AG04450 (cell line): ENCODE measurements around the gene ARHGEF4. TPM values are rescaled to one million over a fixed set of nuclear protein-coding genes. Genes with fewer than 3 reads are reported as not detected.

Experiments used
- CTCF ChIA-PET: fragments of 300-600, 350-600 bp; formaldehyde crosslinking; extraction: SDS; loops from one replicate; lab custom pipeline; 2022; ENCODE audit warnings: antibody characterized with exemption, inconsistent platforms; lab: Charles Lee
- POLR2A ChIA-PET: fragments of 350-600 bp; formaldehyde crosslinking; extraction: SDS; loops from one replicate; lab custom pipeline; 2021; ENCODE audit warnings: antibody characterized with exemption, inconsistent platforms; lab: Yijun Ruan, JAX
- DNase-seq: peaks from one replicate; pipeline ENCODE4 v3.0.0-alpha.2; 2011; ENCODE audit warnings: low read depth, low spot score
- H3K27ac ChIP-seq: one replicate; pipeline ENCODE4 v1.5.1; 2012; ENCODE audit warnings: low read depth, low read length, control low read depth
- H3K27me3 ChIP-seq: one replicate; pipeline ENCODE4 v1.6.0; 2012; ENCODE audit warnings: low read length; ENCODE audit not compliant: control insufficient read depth, insufficient read depth
- H3K4me3 ChIP-seq: 2 replicates; pipeline ENCODE4 v1.5.1; 2011; ENCODE audit warnings: mild to moderate bottlenecking, low read depth, low read length, control low read depth
- H3K9me3 ChIP-seq: 2 replicates; pipeline ENCODE4 v1.5.1; 2012; ENCODE audit warnings: low read length; ENCODE audit not compliant: control insufficient read depth, insufficient read depth
- polyA plus RNA-seq: library from polyadenylated mRNA; depleted of rRNA; stranded (reverse); fragments of >200 nt; gene quantifications from 2 replicates; pipeline ENCODE4 v1.2.3, GENCODE V29; 2011
- TF ChIP-seq, protein P1 (sequence below): IDR thresholded peaks from 2 replicates; pipeline ENCODE4 v1.5.1; 2011; ENCODE audit warnings: low read depth, low read length, control low read depth, inconsistent platforms

Gene ARHGEF4
- polyA plus RNA-seq, 1 experiment, result 0.95 TPM

GRCh38 chr2:131014141-131014540 lies 177.4 kb downstream of the ARHGEF4 start:
- no peaks in the 10 kb centered on the region for H3K9me3 ChIP-seq
- no peak for DNase-seq
- H3K4me3 ChIP-seq, result no peak overlapping the region
- peaks cover 10% of the 10 kb centered on the region for H3K27me3 ChIP-seq
- ChIA-PET POLR2A (no interaction called here), CTCF (no interaction called here)
- H3K27ac ChIP-seq, result no peak overlapping the region
- TF ChIP-seq, protein P1, sequence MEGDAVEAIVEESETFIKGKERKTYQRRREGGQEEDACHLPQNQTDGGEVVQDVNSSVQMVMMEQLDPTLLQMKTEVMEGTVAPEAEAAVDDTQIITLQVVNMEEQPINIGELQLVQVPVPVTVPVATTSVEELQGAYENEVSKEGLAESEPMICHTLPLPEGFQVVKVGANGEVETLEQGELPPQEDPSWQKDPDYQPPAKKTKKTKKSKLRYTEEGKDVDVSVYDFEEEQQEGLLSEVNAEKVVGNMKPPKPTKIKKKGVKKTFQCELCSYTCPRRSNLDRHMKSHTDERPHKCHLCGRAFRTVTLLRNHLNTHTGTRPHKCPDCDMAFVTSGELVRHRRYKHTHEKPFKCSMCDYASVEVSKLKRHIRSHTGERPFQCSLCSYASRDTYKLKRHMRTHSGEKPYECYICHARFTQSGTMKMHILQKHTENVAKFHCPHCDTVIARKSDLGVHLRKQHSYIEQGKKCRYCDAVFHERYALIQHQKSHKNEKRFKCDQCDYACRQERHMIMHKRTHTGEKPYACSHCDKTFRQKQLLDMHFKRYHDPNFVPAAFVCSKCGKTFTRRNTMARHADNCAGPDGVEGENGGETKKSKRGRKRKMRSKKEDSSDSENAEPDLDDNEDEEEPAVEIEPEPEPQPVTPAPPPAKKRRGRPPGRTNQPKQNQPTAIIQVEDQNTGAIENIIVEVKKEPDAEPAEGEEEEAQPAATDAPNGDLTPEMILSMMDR, result no peak

DNA sequence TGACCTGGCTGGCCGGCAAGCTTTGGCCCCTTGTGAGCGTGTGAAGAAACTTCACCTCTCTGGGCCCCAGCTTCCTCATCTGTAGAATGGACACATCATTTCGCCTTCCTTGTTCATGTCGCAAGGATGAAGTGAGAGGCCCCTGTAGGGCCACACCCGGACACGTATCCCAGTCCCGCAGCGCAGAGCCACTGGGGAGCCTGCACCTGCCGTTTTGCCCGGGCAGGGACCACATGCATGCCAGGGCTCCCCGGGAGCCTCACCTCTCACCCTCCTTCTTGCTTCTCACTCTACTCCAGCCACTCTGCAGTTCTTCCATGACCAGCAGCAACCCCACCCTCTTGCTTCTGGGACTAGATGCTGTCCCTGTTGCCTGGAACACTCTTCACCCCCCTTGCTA lies 179.1 kb downstream of the ARHGEF4 start:
- H3K27me3 ChIP-seq, result peaks cover 7% of the 10 kb centered on the region
- DNase-seq, result no peak
- no peak overlapping the region for H3K4me3 ChIP-seq
- no peak overlapping the region for H3K27ac ChIP-seq
- CTCF ChIA-PET, result no interaction called here
- POLR2A ChIA-PET, result no interaction called here
- TF ChIP-seq, protein P1, result no peak
- H3K9me3 ChIP-seq, result no peaks in the 10 kb centered on the region

DNA sequence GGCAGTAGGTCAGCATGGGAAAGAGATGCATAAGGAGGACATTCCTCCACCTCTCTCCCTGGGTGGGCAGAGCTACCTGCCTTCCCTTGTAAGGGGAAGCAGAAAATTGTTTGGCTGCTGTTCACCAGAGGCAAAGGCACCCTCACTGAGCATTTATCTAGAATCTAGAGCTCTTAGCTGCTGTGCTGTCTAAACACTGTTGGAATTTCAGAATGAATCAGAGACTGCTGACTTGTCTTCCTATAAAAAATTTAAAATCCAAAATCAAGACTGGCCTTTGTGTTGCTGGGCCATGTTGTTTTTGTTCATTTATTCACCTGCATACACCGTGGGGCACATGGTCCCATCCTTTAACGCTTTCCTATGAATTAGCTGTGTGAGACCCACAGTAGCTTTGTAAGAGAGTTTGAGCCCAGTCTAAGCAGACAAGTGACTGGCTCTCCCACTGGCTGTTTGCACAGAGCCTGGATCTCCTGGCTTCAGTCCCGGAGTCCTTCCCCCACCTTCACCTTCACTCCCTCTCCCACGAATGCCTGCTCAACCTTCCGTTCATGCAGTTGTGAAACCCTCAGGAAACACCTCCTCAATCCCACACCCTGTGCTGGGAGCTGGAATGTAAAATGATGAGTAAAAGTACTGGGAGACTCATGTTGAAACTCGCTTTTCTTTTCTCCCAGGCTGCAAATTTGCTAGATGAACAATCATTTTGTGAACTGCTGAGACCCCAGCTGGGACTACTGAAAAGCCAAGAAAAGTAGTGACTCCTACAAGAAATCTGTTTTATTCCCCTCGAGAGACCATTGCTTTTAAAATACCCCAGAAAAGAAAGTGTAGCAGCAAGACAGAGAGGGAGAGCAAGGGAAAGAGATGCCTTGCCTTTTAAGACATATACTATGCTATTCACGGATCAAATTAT lies 180.4 kb downstream of the ARHGEF4 start:
- ChIA-PET CTCF (no interaction called here), POLR2A (no interaction called here)
- no peak for DNase-seq
- TF ChIP-seq, protein P1, result no peak
- no peaks in the 10 kb centered on the region for H3K9me3 ChIP-seq
- H3K4me3 ChIP-seq, result no peak overlapping the region
- no peaks in the 10 kb centered on the region for H3K27me3 ChIP-seq
- H3K27ac ChIP-seq, result peak overlapping the region; percentile 40

DNA sequence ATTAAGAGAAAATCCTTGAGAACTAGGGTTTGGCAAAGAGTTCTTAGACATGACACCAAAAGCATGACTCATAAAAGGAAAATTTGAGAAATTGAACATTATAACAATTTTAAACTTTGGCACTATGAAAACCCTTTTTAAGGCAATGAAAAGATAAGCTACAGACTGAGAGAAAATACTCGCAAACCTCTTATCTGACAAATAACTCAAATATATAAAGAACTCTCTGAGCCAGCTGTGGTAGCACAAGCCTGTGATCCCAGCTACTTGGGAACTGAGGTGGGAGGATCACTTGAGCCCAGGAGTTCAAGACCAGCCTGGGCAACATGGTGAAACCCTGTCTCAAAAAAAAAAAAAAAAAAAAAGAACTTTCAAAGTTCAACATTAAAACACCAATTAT lies 186.0 kb downstream of the ARHGEF4 start:
- ChIA-PET POLR2A (no interaction called here), CTCF (interaction anchor here (1.3 kb wide), 1 partner anchor 102 kb away, joined by 3 read pairs; no protein-coding TSS in a partner anchor)
- Histone ChIP-seq H3K9me3 (peaks cover 2% of the 10 kb centered on the region), H3K4me3 (no peak overlapping the region), H3K27ac (no peak overlapping the region), H3K27me3 (no peaks in the 10 kb centered on the region)
- TF ChIP-seq, protein P1, result no peak
- DNase-seq, result no peak

GRCh38 chr2:131023758-131024157 lies 187.0 kb downstream of the ARHGEF4 start:
- Histone ChIP-seq H3K27me3 (no peaks in the 10 kb centered on the region), H3K4me3 (no peak overlapping the region), H3K9me3 (peaks cover 7% of the 10 kb centered on the region), H3K27ac (no peak overlapping the region)
- TF ChIP-seq, protein P1, result no peak
- ChIA-PET CTCF (interaction anchor here (1.3 kb wide), 1 partner anchor 103 kb away, joined by 3 read pairs; no protein-coding TSS in a partner anchor), POLR2A (no interaction called here)
- DNase-seq, result no peak
